Colonic mucosa (tissue), 4 donors: ENCODE results near the gene ST6GALNAC5. TPM values are rescaled to one million over a fixed set of nuclear protein-coding genes. Genes with fewer than 3 reads are reported as not detected.
A peak's percentile ranks its signal among the peaks of the same experiment; 100 is the strongest.
"Not testable (repeated sequence)": the region's sequence is repeated elsewhere in the genome, so short reads cannot be mapped to it uniquely, and the experiment has no call there.

Experiments
- DNase-seq: peaks from one replicate; pipeline ENCODE4 v3.0.0-alpha.2; 2020
- H3K27ac ChIP-seq: fragments of 200-600 bp; one replicate; pipeline ENCODE4 v1.8.0; 2021
- H3K27me3 ChIP-seq: fragments of 200-600 bp; one replicate; pipeline ENCODE4 v1.8.0; 2021
- H3K36me3 ChIP-seq: fragments of 200-600 bp; one replicate; pipeline ENCODE4 v1.8.0; 2021
- H3K4me1 ChIP-seq: fragments of 200-600 bp; one replicate; pipeline ENCODE4 v1.8.0; 2021; ENCODE audit warnings: mild to moderate bottlenecking
- H3K4me3 ChIP-seq: fragments of 200-600 bp; one replicate; pipeline ENCODE4 v1.8.0; 2021
- H3K9ac ChIP-seq, 2 donors: one replicate each; pipeline ENCODE4 v1.7.0; 2013; ENCODE audit warnings: control low read depth in 2 of 2, low read depth in 2 of 2, low read length in 2 of 2
- H3K9me3 ChIP-seq: fragments of 200-600 bp; one replicate; pipeline ENCODE4 v1.8.0; 2021
- CTCF ChIP-seq: fragments of 200-600 bp; IDR thresholded peaks from one replicate; pipeline ENCODE4 v1.8.0; 2022; ENCODE audit warnings: antibody characterized with exemption, mild to moderate bottlenecking
- intact Hi-C: fragments of 100-400 bp; cut with DNase I; formaldehyde crosslinking; loops from one replicate; pipeline ENCODE4 v1.14.1; 2022
- total RNA-seq, 2 donors: library from RNA; stranded (reverse); fragmentation: NEBNext Ultra II Directional in 1 of 2; extraction: Animal tissue kit (Norgen Biotek cat#: 25700) in 1 of 2; gene quantifications; one replicate each; pipeline ENCODE4 v1.2.1, GENCODE V29; 2021
- donor health status: healthy.
- donor health status: DM: no; HTN: no; CAD: no.
- donor health status: DM: no; HTN: no; CAD: no.

The ST6GALNAC5 gene
- 1 to 10 TPM; 2.1 to 2.2 TPM for total RNA-seq

GRCh38 chr1:76867342-76868130, at the start of gene ST6GALNAC5:
ST6GALNAC5 (plus strand) TSS chr1:76867480.
- H3K27me3 ChIP-seq, result peaks cover 19% of the 10 kb centered on the region
- peak within 1 kb of the TSS; percentile 24 for H3K4me3 ChIP-seq
- no peak for TF ChIP-seq CTCF
- H3K36me3 ChIP-seq, result no peaks in the 10 kb centered on the region
- peak; percentile 17 for DNase-seq
- intact Hi-C loops, result no loop called here
- no peaks in the 10 kb centered on the region for H3K9me3 ChIP-seq
- H3K27ac ChIP-seq, result peak within 1 kb of the TSS; percentile 12
- H3K9ac ChIP-seq, result no peak within 1 kb of the TSS
- no peaks in the 10 kb centered on the region for H3K4me1 ChIP-seq

GRCh38 chr1:76820028-76820427, 47.3 kb upstream of the ST6GALNAC5 start:
- Histone ChIP-seq H3K4me3 (no peak overlapping the region), H3K4me1 (no peaks in the 10 kb centered on the region), H3K9me3 (no peaks in the 10 kb centered on the region), H3K27ac (no peak overlapping the region), H3K36me3 (no peaks in the 10 kb centered on the region), H3K27me3 (no peaks in the 10 kb centered on the region), H3K9ac (no peak overlapping the region)
- TF ChIP-seq CTCF, result no peak
- intact Hi-C loops, result no loop called here
- DNase-seq, result no peak

GRCh38 chr1:76822961-76823360, 44.3 kb upstream of the ST6GALNAC5 start:
- DNase-seq, H3K27me3 ChIP-seq, intact Hi-C loops, H3K36me3 ChIP-seq, H3K9ac ChIP-seq, H3K9me3 ChIP-seq, H3K4me3 ChIP-seq, H3K27ac ChIP-seq, H3K4me1 ChIP-seq: not testable (repeated sequence)

GRCh38 chr1:76824106-76824505, 43.2 kb upstream of the ST6GALNAC5 start:
- intact Hi-C loops, result no loop called here
- TF ChIP-seq CTCF, result no peak
- no peak for DNase-seq
- Histone ChIP-seq H3K9me3 (no peaks in the 10 kb centered on the region), H3K27ac (no peak overlapping the region), H3K9ac (no peak overlapping the region), H3K4me3 (no peak overlapping the region), H3K4me1 (no peaks in the 10 kb centered on the region), H3K27me3 (no peaks in the 10 kb centered on the region), H3K36me3 (no peaks in the 10 kb centered on the region)

GRCh38 chr1:76826072-76826845, 41.0 kb upstream of the ST6GALNAC5 start:
- Histone ChIP-seq H3K27ac (no peak overlapping the region), H3K4me3 (no peak overlapping the region), H3K9me3 (no peaks in the 10 kb centered on the region), H3K9ac (no peak overlapping the region), H3K4me1 (no peaks in the 10 kb centered on the region), H3K27me3 (no peaks in the 10 kb centered on the region), H3K36me3 (no peaks in the 10 kb centered on the region)
- DNase-seq, result no peak
- intact Hi-C loops, result no loop called here
- no peak for TF ChIP-seq CTCF

GRCh38 chr1:76827066-76827465, 40.2 kb upstream of the ST6GALNAC5 start:
- Histone ChIP-seq H3K27ac (no peak overlapping the region), H3K27me3 (no peaks in the 10 kb centered on the region), H3K9me3 (no peaks in the 10 kb centered on the region), H3K4me3 (no peak overlapping the region), H3K36me3 (no peaks in the 10 kb centered on the region), H3K9ac (no peak overlapping the region), H3K4me1 (no peaks in the 10 kb centered on the region)
- intact Hi-C loops, result no loop called here
- TF ChIP-seq CTCF, result no peak
- DNase-seq, result no peak
